IgD-negative memory B cell (primary cell): Measurements from ENCODE around the gene PARP9. TPM values are rescaled to one million over a fixed set of nuclear protein-coding genes. Genes with fewer than 3 reads are reported as not detected.
"Not testable (repeated sequence)": the region's sequence is repeated elsewhere in the genome, so short reads cannot be mapped to it uniquely, and the experiment has no call there.

Experiments used
- H3K27ac Mint-ChIP-seq, 3 donors: one replicate each; pipeline ENCODE4 v1.8.0; 2020 to 2022; ENCODE audit warnings: mild to moderate bottlenecking in 3 of 3, mixed read lengths in 3 of 3, moderate library complexity in 1 of 3
- H3K27me3 Mint-ChIP-seq: one replicate; pipeline ENCODE4 v1.8.0; 2021; ENCODE audit warnings: mixed read lengths
- H3K36me3 Mint-ChIP-seq: one replicate; pipeline ENCODE4 v1.8.0; 2020; ENCODE audit warnings: mild to moderate bottlenecking, mixed read lengths
- H3K4me1 Mint-ChIP-seq, 3 donors: one replicate each; pipeline ENCODE4 v1.8.0; 2020 to 2022; ENCODE audit warnings: mixed read lengths in 3 of 3, mild to moderate bottlenecking in 1 of 3
- H3K4me3 Mint-ChIP-seq, 4 donors: one replicate each; pipeline ENCODE4 v1.8.0; 2020 to 2022; ENCODE audit warnings: mild to moderate bottlenecking in 4 of 4, mixed read lengths in 4 of 4, moderate library complexity in 3 of 4
- H3K9me3 Mint-ChIP-seq, 3 donors: one replicate each; pipeline ENCODE4 v1.8.0; 2020 to 2021; ENCODE audit warnings: mixed read lengths in 3 of 3, mild to moderate bottlenecking in 1 of 3
- polyA plus RNA-seq: library from polyadenylated mRNA; unstranded; fragments of 300-500 nt; fragmentation: Illumina TruSeq; gene quantifications from one replicate; pipeline ENCODE4 v1.2.3, GENCODE V29; 2021

The PARP9 gene
- polyA plus RNA-seq, 1 donor from 2014 or later: 18.7 TPM

DNA sequence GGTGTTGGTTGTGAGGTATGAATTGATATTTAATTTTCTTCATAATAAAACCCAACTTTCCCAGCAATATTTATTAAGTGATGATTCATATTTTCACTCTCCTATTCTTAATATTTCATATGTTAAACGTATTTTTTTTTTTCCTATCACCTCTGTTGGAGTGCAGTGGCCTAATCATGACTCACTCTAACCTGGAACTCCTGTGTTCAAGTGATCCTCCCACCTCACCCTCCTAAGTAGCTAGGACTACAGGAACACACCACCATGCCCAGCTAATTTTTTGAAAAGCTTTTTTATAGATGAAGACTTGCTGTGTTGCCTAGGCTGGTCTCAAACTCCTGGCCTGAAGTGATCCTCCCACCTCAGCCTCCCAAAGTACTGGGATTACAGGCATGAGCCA lies 22.0 kb upstream of the PARP9 start:
- Mint-ChIP-seq H3K4me1 (peaks cover 35 to 64% (median 49%) of the 10 kb centered on the region in 3 donors), H3K27me3 (no peaks in the 10 kb centered on the region), H3K4me3 (no peak overlapping the region), H3K27ac (peak overlapping the region in 1 of 3 donors; percentile 72), H3K9me3 (peaks cover 2 to 24% (median 6%) of the 10 kb centered on the region in 3 donors), H3K36me3 (peaks cover 21% of the 10 kb centered on the region)

DNA sequence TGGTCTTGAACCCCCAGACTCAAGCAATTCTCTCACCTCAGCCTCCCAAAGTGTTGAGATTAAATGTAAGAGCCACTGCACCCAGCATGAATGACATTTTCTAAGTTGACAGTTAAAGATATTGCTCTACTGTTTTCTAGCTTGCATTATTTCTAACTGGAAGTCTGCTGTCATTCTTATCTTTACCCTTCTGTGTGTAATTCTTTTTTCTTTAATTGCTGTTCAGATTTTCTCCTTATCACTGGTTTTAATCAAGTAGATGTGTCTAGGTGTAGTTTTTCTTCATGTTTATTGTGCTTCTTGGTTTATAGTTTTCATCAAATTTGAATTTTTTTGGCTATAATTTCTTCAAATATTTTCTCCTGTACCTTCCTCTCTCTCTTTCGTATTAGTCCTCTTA lies 18.3 kb upstream of the PARP9 start:
- H3K36me3 Mint-ChIP-seq: peaks cover 21% of the 10 kb centered on the region
- H3K4me3 Mint-ChIP-seq: peak overlapping the region in 2 of 4 donors; percentile 54 to 71
- peaks cover 33 to 49% (median 45%) of the 10 kb centered on the region in 3 donors for H3K4me1 Mint-ChIP-seq
- H3K9me3 Mint-ChIP-seq: peaks cover 2 to 24% (median 6%) of the 10 kb centered on the region in 3 donors
- peak overlapping the region in 2 of 3 donors; percentile 63 to 70 for H3K27ac Mint-ChIP-seq
- H3K27me3 Mint-ChIP-seq: no peaks in the 10 kb centered on the region

DNA sequence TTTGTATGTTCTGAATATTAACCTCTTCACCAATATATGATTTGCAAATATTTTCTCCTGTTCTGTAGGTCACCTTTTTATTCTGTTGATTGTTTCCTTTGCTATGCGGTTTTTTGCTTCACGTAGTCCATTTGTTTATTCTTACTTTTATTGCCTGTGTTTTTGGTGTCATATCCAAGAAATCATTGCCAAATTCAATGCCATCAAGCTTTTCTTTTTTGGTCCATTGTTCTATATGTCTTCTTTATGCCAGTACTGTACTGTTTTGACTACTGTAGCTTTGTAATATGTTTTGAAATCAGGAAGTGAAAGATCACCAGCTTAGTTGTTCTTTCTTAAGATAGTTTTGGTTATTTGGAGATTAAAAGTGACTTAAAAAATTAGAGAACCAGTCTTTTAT lies 17.5 kb upstream of the PARP9 start:
- Mint-ChIP-seq H3K9me3 (peaks cover 2 to 24% (median 6%) of the 10 kb centered on the region in 3 donors), H3K27ac (peak overlapping the region in 2 of 3 donors; percentile 10 to 83), H3K36me3 (peaks cover 21% of the 10 kb centered on the region), H3K4me1 (peaks cover 32 to 46% (median 46%) of the 10 kb centered on the region in 3 donors), H3K27me3 (no peaks in the 10 kb centered on the region), H3K4me3 (peak overlapping the region in 2 of 4 donors; percentile 37 to 71)

DNA sequence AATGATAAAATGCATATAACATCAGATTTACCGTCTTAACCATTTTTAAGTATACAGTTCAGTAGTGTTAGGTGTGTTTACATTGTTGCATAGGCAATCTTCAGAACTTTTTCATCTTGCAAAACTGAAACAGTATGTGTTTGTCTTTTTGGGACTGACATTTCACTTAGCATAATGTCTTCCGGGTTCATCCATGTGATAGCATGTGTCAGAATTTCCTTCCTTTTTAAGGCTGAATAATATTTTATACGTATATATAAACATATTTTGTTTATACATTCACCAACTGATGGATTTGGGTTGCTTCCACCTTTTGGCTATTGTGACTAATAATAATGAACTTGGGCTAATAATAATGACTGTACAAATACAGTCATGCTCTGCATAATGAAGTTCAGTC lies 16.4 kb upstream of the PARP9 start:
- H3K27ac Mint-ChIP-seq: peak overlapping the region in 1 of 3 donors; percentile 83
- H3K36me3 Mint-ChIP-seq: peaks cover 17% of the 10 kb centered on the region

DNA sequence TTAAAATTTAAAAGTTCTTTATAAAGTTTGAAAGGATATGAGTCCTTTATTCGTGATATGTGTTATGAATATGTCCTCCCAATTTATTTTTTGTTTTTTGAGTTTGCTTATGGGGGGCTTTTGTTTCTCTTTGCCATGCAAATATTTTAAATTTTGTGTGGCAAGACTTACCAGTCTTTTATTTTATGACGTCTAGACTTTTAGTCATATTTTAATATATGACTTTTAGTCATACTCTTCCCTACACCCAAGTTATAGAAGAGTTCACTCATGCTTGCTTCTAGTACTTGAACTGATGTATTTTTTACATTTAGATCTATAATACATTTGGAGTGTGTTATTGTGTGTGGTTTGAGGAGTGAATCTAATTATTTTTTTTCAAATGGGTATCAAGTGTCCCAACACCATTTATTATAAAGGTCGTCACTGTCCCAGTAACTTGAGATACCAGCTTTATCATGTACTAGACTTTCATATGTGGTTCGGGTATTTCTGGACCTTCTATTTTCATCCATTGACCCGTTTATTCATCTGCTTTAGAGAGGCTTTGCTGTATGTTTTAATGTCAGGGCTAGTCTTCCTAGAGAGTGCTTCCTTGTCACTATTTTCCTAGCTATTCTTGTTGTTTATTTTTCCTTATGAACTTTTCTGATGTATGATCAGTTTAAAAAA lies 14.1 kb upstream of the PARP9 start:
- Mint-ChIP-seq H3K4me1 (peaks cover 41 to 56% (median 46%) of the 10 kb centered on the region in 3 donors), H3K27me3 (no peaks in the 10 kb centered on the region), H3K27ac (peak overlapping the region; percentile 83 to 99 (median 97)), H3K36me3 (peaks cover 6% of the 10 kb centered on the region), H3K9me3 (peaks cover 0 to 16% (median 6%) of the 10 kb centered on the region in 3 donors), H3K4me3 (peak overlapping the region; percentile 71 to 100 (median 99))

More for the DNA sequence above, 16.4 kb upstream of the PARP9 start:
- H3K4me3 Mint-ChIP-seq: peak overlapping the region in 1 of 4 donors; percentile 71
- peaks cover 35 to 51% (median 50%) of the 10 kb centered on the region in 3 donors for H3K4me1 Mint-ChIP-seq
- H3K27me3 Mint-ChIP-seq: no peaks in the 10 kb centered on the region
- H3K9me3 Mint-ChIP-seq: peaks cover 2 to 24% (median 6%) of the 10 kb centered on the region in 3 donors

DNA sequence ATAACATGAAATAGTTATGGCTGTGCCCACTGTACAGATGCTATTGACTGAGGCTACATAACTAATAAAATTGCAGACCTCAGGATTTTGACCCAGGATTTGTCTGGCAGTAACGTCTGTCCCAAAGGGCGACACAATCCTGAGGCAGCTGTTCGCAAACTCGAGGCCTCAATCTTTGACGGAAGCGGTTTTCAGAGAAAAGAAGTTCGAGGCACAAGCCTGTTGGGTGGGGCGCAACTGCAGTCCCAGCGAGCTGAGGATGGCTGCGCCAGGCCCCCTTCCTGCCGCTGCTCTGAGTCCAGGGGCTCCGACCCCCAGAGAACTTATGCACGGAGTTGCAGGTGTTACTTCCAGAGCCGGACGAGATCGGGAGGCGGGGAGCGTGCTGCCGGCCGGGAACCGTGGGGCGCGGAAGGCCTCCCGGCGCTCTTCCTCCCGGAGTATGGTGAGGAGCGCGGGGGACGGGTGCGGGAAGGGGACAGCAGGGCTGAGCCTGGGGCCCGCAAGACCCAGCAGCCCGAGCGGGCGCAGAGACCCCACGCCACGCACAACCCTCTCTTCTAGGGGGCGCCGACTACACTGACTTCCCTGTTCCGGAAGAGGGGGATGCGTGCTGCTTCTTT lies 13.4 kb upstream of the PARP9 start, which contains the start of gene PARP15:
Gene PARP15 (plus strand): TSS at position 242 of the 623 bp plus-strand sequence. CDS start 18 bp downstream, at position 260.
- Mint-ChIP-seq H3K36me3 (peaks cover 6% of the 10 kb centered on the region), H3K27me3 (no peaks in the 10 kb centered on the region), H3K9me3 (peaks cover 0 to 12% (median 8%) of the 10 kb centered on the region in 3 donors), H3K4me1 (peaks cover 43 to 61% (median 48%) of the 10 kb centered on the region in 3 donors), H3K27ac (peak within 1 kb of the TSS; percentile 83 to 99 (median 97)), H3K4me3 (peak within 1 kb of the TSS; percentile 71 to 100 (median 99))

DNA sequence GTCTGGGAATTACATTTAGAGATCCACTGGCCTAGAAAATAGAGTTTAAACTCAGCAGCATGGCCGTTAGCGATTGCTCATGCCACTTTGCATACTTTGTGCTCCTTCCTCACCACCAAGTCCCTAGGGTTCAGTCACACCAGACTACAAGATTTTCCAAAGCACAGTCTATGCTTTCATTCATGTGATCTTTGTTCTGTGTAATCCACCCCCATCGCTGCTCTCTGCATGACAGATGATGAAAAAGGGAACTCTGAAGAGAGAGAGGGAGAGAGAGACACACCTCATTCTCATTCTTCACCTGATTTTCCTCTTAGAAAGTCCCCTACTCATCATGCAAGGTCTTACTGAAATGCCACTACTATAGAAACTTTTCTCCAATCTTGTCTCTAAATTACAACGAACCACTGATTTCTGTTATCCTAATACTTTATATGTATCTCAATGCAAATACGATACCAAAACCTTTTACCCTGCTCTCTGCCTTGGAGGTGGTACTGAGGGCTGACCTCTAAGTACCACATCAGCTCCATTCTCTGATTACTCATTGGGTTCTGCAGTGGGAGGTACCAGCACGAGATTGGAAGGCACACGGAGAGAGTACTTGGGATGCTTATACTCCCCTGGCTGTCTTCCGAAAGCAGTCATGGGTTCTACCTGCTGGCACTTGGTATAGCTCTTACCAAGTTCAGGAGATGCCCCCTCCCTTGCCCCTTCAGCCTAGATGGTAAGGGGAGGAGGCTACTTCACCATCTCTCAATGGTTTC lies 12.3 kb upstream of the PARP9 start:
- H3K4me3 Mint-ChIP-seq: peak overlapping the region; percentile 71 to 100 (median 99)
- H3K27ac Mint-ChIP-seq: peak overlapping the region; percentile 83 to 99 (median 97)
- H3K9me3 Mint-ChIP-seq: peaks cover 0 to 3% (median 3%) of the 10 kb centered on the region in 3 donors
- peaks cover 35 to 58% (median 43%) of the 10 kb centered on the region in 3 donors for H3K4me1 Mint-ChIP-seq
- H3K36me3 Mint-ChIP-seq: peaks cover 2% of the 10 kb centered on the region
- no peaks in the 10 kb centered on the region for H3K27me3 Mint-ChIP-seq

DNA sequence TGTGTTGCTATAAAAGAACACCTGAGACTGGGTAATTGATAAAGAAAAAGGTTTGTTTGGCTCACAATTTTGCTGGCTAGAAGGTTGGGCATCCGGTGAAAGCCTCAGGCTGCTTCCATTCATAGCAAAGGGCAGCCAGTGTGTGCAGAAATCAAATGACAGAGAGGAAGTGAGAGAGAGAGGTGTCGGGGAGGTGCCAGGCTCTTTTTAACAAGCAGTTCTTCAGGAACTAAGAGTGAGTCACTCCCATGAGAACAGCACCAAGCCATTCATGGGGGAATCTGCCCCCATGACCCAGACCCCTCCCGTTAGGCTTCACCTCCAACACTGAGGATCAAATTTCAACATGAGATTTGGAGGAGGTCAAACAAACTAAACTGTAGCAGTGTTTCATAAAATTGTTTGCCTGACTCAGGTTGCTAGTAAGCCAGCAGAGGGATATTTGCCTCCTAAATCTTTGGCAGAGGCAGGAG lies 8.9 kb upstream of the PARP9 start:
- peak overlapping the region; percentile 70 to 95 (median 83) for H3K27ac Mint-ChIP-seq
- H3K36me3 Mint-ChIP-seq: peaks cover 6% of the 10 kb centered on the region
- peak overlapping the region; percentile 0 to 79 (median 45) for H3K4me3 Mint-ChIP-seq
- H3K4me1 Mint-ChIP-seq: peaks cover 44 to 52% (median 52%) of the 10 kb centered on the region in 3 donors
- peaks cover 0 to 3% (median 0%) of the 10 kb centered on the region in 3 donors for H3K9me3 Mint-ChIP-seq
- H3K27me3 Mint-ChIP-seq: no peaks in the 10 kb centered on the region

DNA sequence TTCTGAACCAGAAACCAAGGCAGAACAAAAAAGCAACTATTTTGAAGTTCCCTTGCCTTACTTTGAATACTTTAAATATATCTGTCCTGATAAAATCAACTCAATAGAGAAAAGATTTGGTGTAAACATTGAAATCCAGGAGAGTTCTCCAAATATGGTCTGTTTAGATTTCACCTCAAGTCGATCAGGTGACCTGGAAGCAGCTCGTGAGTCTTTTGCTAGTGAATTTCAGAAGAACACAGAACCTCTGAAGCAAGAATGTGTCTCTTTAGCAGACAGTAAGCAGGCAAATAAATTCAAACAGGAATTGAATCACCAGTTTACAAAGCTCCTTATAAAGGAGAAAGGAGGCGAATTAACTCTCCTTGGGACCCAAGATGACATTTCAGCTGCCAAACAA lies 4.7 kb upstream of the PARP9 start:
- Mint-ChIP-seq H3K4me1 (peaks cover 46 to 61% (median 49%) of the 10 kb centered on the region in 3 donors), H3K27ac (peak overlapping the region in 2 of 3 donors; percentile 49 to 59), H3K4me3 (peak overlapping the region in 2 of 4 donors; percentile 20 to 66), H3K27me3 (no peaks in the 10 kb centered on the region), H3K36me3 (peaks cover 11% of the 10 kb centered on the region), H3K9me3 (peaks cover 0 to 3% (median 0%) of the 10 kb centered on the region in 3 donors)

DNA sequence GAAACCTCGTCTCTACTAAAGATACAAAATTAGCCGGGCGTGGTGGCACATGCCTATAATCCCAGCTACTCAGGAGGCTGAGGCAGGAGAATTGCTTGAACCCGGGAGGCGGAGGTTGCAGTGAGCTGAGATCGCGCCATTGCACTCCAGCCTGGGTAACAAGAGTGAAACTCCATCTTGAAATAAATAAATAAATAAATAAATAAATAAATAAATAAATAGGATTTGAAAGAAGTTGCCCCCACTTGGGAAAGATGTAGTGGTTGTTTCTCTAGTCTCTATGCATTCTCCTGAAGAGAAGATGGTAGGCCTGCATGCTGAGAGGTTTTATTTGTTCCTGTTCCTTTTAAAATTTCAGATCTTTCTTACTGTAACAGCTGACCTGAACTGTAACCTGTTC lies 4.0 kb upstream of the PARP9 start:
- not testable (repeated sequence) for H3K9me3 Mint-ChIP-seq, H3K27me3 Mint-ChIP-seq
- H3K36me3 Mint-ChIP-seq: peaks cover 11% of the 10 kb centered on the region
- H3K4me1 Mint-ChIP-seq: peaks cover 46 to 65% (median 47%) of the 10 kb centered on the region in 3 donors
- peak overlapping the region in 3 of 4 donors; percentile 20 to 66 (median 55) for H3K4me3 Mint-ChIP-seq
- peak overlapping the region in 2 of 3 donors; percentile 49 to 59 for H3K27ac Mint-ChIP-seq

DNA sequence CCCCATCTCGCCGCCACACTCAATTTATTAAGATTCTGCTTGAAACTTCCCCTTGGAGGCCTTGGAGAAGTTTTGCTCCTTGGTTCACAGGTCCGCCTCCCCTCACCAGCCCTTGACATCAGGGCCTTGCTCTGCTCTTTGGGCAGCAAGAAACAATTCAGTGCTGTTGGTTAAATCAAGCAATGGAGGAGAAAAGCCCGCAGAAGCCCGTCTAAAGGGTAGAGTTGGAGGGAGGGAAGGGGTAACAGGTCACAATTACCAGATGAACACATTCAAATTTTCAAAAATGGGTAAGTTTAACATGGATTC lies 429 bp downstream of the PARP9 start:
- H3K4me1 Mint-ChIP-seq: peaks cover 46 to 63% (median 56%) of the 10 kb centered on the region in 3 donors
- H3K9me3 Mint-ChIP-seq: no peaks in the 10 kb centered on the region
- H3K4me3 Mint-ChIP-seq: peak overlapping the region; percentile 86 to 96 (median 92)
- no peaks in the 10 kb centered on the region for H3K27me3 Mint-ChIP-seq
- H3K27ac Mint-ChIP-seq: peak overlapping the region; percentile 80 to 93 (median 93)
- H3K36me3 Mint-ChIP-seq: peaks cover 7% of the 10 kb centered on the region

DNA sequence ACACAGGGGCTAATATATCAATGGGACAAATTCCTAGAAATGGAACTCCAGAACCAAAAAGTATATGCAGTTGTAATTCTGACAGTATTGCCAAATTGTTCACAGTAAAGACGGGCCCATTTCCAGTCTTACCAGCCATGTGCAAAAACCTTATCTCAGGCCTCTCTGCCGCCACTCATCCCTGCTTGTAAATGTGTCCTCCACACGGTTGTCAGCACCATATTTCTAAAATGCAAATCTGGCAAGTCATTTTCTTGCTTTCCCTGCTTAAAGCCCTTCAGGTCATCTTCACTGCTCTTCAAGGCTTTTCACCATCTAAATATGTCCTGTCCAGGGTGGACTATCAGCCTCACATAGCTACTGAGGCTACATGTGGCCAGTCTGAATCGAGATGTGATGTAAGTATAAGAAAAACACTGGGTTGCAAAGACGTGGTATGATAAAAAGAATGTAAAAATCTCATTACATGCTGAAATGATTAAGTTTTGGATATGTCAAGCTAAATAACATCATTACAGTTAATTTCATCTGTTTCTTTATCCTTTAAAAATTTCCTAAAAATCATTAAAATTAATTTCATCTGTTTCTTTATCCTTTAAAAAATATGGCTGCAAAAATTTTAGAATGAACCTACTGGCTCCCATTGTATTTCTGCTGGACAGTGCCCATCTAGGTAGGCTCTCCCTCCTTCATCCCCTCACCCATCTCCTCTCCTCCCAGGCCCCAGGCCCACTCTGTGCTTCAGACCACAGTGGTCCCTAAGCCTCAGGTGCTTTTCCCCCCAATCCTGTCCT lies 980 bp downstream of the PARP9 start:
- Mint-ChIP-seq H3K27me3 (no peaks in the 10 kb centered on the region), H3K27ac (peak overlapping the region; percentile 82 to 93 (median 93)), H3K4me3 (peak overlapping the region; percentile 86 to 96 (median 92)), H3K9me3 (no peaks in the 10 kb centered on the region), H3K4me1 (peaks cover 42 to 58% (median 51%) of the 10 kb centered on the region in 3 donors), H3K36me3 (peaks cover 8% of the 10 kb centered on the region)

DNA sequence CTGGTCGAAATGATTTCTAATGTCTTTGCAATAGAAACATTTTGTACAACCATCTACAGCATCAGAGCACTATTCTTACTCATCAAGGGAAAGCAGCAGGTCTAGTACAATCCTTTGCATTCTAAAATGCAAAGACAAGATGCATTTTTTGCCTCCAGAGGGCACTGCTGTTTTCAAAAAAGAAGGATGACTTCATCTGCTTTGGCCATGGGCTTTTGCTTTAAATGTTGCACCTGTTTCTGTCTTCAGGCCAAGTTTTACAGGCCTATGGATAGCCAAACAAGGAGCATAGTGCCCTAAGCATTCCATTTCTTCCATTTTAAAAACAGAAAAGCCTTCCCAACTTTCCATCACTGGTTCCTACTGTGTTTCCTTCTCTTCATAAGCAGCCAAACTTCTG lies 3.4 kb downstream of the PARP9 start:
- no peaks in the 10 kb centered on the region for H3K27me3 Mint-ChIP-seq
- peaks cover 32 to 40% (median 35%) of the 10 kb centered on the region in 3 donors for H3K4me1 Mint-ChIP-seq
- H3K4me3 Mint-ChIP-seq: peak overlapping the region in 3 of 4 donors; percentile 17 to 85 (median 43)
- H3K36me3 Mint-ChIP-seq: peaks cover 5% of the 10 kb centered on the region
- no peaks in the 10 kb centered on the region for H3K9me3 Mint-ChIP-seq
- peak overlapping the region; percentile 47 to 85 (median 76) for H3K27ac Mint-ChIP-seq

DNA sequence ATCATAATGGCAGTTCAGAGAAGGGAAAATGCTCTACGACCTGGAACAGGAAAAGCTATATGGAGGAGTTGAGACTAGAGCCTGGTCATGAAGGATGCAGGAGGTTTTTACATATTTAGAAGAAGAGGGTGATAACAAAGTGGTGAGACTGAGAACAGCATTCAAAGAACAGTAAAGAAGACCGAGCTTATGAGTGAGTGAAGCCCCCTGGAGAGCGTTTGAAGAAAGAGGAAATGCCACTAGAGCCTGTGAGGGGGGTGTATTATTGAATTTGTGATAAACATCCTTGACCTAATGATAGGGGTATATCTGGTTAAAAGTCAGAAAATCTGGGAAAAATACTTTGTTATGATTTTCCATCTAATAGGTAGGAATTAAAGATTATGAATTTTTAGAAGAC lies 4.2 kb downstream of the PARP9 start:
- peaks cover 7% of the 10 kb centered on the region for H3K36me3 Mint-ChIP-seq
- no peaks in the 10 kb centered on the region for H3K9me3 Mint-ChIP-seq
- peak overlapping the region in 1 of 4 donors; percentile 60 for H3K4me3 Mint-ChIP-seq
- peaks cover 26 to 36% (median 30%) of the 10 kb centered on the region in 3 donors for H3K4me1 Mint-ChIP-seq
- peak overlapping the region in 2 of 3 donors; percentile 29 to 40 for H3K27ac Mint-ChIP-seq
- no peaks in the 10 kb centered on the region for H3K27me3 Mint-ChIP-seq
